ENCODE measurements around the gene PRH2. TPM values are rescaled to one million over a fixed set of nuclear protein-coding genes. Genes with fewer than 3 reads are reported as not detected.

The PRH2 gene
- total RNA-seq, 3 donors from 2014 or later = 0.73 TPM; not detected in 2

DNA sequence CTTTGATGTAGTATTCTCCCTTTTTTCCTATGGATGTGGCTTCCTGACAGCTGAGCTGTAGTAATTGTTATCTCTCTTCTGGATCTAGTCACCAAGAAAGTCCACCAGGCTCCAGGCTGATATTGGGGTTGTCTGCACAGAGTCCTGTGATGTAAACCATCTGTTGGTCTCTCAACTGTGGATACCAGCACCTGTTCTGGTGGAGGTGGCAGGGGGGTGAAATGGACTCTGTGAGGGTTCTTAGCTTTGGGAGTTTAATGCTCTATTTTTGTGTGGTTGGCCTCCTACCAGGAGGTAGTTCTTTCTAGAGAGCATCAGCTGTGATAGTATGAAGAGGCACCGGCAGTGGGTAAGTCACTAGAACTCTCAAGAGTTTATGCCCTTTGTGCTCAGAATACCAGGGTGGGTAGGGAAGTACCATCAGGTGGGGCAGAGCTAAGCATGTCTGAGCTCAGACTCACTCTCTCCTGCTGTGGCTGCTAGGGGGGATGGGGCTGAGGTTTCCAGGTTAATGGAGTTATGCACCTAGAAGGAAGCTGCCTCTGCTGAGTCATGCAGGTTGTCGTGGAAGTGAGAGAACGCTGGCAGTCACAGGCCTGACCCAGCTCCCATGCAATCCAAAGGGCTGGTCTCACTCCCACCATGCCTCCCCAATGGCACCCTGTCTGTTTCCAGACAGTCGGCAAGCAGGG lies 13.0 kb downstream of the PRH2 start:
- no peak overlapping the region for H3K4me3 ChIP-seq
- H3K4me1 ChIP-seq (ENCODE audit: low read depth) = no peaks in the 10 kb centered on the region
- peaks cover 4% of the 10 kb centered on the region for H3K9me3 ChIP-seq
- DNase-seq (no peak), ATAC-seq (peak; percentile 34)
- H3K36me3 ChIP-seq (ENCODE audit: low read depth) = no peaks in the 10 kb centered on the region
- intact Hi-C loops (cut with DNase I, micrococcal nuclease) = no loop called here
- TF ChIP-seq, protein P1, sequence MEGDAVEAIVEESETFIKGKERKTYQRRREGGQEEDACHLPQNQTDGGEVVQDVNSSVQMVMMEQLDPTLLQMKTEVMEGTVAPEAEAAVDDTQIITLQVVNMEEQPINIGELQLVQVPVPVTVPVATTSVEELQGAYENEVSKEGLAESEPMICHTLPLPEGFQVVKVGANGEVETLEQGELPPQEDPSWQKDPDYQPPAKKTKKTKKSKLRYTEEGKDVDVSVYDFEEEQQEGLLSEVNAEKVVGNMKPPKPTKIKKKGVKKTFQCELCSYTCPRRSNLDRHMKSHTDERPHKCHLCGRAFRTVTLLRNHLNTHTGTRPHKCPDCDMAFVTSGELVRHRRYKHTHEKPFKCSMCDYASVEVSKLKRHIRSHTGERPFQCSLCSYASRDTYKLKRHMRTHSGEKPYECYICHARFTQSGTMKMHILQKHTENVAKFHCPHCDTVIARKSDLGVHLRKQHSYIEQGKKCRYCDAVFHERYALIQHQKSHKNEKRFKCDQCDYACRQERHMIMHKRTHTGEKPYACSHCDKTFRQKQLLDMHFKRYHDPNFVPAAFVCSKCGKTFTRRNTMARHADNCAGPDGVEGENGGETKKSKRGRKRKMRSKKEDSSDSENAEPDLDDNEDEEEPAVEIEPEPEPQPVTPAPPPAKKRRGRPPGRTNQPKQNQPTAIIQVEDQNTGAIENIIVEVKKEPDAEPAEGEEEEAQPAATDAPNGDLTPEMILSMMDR (IDR thresholded peaks at IDR 0.05) = no peak

DNA sequence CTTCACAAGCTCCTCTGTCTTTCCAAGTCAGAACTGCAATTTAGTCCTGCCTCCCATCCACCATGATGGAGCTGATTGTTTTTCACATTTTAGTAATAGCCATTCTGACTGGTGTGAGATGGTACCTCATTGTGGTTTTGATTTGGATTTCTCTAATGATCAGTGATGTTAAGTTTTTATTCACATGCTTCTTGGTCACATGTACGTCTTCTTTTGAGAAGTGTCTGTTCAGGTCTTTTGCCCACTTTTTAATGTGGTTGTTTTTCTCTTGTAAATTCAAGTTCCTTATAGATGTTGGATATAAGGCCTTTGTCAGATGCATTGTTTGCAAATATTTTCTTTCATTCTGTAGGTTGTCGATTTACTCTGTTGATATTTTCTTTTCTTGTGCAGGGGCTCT lies 14.1 kb downstream of the PRH2 start:
- intact Hi-C loops (cut with DNase I, micrococcal nuclease) = no loop called here
- DNase-seq (no peak), ATAC-seq (no peak)
- H3K4me1 ChIP-seq (ENCODE audit: low read depth) = no peaks in the 10 kb centered on the region
- no peak overlapping the region for H3K4me3 ChIP-seq
- peaks cover 5% of the 10 kb centered on the region for H3K9me3 ChIP-seq
- TF ChIP-seq, protein P1 (IDR thresholded peaks at IDR 0.05) = no peak
- H3K36me3 ChIP-seq (ENCODE audit: low read depth) = no peaks in the 10 kb centered on the region

DNA sequence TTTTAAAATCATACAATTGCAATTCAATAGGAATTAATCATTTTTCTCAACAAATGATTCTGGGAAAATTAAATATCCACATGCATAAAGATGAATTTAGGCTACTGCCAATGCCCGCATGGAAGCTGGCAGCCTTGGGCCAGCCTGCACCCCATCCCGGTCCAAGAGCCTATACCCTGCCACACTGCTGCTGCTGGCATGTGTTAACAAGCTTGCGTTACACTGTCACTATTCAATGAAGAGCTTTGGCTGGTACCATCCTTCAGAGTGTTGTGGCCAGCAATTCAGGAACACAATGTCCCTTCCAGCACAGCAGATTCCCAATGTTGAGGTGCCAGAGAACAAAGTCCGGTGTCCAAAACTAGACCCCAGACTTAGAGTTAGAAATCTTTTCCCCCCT lies 23.6 kb downstream of the PRH2 start:
- DNase-seq = no peak
- peaks cover 2% of the 10 kb centered on the region for H3K9me3 ChIP-seq
- H3K36me3 ChIP-seq (ENCODE audit: low read depth) = no peaks in the 10 kb centered on the region
- H3K4me1 ChIP-seq (ENCODE audit: low read depth) = no peaks in the 10 kb centered on the region
- H3K4me3 ChIP-seq = no peak overlapping the region
- intact Hi-C loops (cut with DNase I, micrococcal nuclease) = no loop called here
- TF ChIP-seq, protein P1 (IDR thresholded peaks at IDR 0.05) = no peak
- ATAC-seq = no peak

DNA sequence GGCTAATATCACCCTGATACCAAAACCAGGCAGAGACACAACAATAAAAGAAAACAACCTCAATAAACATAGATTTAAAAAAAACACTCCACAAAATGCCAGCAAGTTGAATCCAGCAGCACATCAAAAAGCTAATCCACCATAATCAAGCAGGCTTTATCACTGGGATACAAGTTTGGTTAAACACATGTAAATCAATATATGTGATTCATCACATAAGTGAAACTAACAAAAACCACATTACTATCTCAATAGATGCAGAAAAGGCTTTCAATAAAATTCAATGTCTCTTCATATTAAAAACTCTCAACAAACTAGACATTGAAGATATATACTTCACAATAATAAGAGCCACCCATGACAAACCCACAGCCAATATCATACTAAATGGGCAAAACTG lies 27.0 kb downstream of the PRH2 start:
- no peaks in the 10 kb centered on the region for H3K4me1 ChIP-seq (ENCODE audit: low read depth)
- ATAC-seq = no peak
- TF ChIP-seq, protein P1 (IDR thresholded peaks at IDR 0.05) = no peak
- no peak overlapping the region for H3K4me3 ChIP-seq
- DNase-seq = no peak
- no peaks in the 10 kb centered on the region for H3K9me3 ChIP-seq
- intact Hi-C loops (cut with DNase I, micrococcal nuclease) = no loop called here
- no peaks in the 10 kb centered on the region for H3K36me3 ChIP-seq (ENCODE audit: low read depth)

DNA sequence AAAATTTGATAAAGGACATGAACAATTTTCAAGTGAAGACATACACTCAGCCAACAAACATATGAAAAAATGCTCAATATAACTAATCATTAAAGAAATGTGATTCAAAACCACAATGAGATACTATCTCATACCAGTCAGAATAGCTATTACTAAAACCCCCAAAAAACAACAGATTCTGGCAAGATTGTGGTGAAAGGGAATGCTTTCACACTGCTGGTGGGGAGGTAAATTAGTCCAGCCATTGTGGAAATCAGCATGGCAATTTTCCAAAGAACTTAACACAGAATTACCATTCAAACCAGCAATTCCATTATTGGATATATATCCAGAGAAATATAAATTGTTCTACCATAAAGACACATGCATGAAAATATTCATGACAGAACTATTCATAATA lies 28.7 kb downstream of the PRH2 start:
- Histone ChIP-seq H3K4me3 (no peak overlapping the region), H3K9me3 (no peaks in the 10 kb centered on the region), H3K4me1 (ENCODE audit: low read depth) (no peaks in the 10 kb centered on the region), H3K36me3 (ENCODE audit: low read depth) (no peaks in the 10 kb centered on the region)
- DNase-seq (no peak), ATAC-seq (no peak)
- TF ChIP-seq, protein P1 (IDR thresholded peaks at IDR 0.05) = no peak
- intact Hi-C loops (cut with DNase I, micrococcal nuclease) = no loop called here

DNA sequence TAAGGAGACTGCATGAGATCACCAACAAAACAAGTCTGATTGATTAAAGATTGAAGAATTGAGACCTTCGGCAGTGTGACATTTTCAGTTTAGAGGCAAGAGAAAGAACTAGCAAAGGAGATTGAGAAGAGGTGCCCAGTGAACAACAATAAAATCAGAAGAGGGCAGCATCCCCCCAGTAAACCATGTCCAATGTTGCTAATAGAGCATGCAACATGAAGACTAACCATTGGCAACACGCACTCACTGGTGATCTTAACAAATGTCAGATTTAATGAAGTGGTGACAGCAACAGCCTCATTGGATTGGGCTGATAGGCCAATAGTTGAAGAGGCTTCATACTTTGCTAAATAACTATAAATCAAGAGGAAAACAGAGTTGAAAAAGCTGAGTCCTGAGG lies 30.8 kb downstream of the PRH2 start:
- Histone ChIP-seq H3K9me3 (no peaks in the 10 kb centered on the region), H3K36me3 (ENCODE audit: low read depth) (no peaks in the 10 kb centered on the region), H3K4me3 (no peak overlapping the region), H3K4me1 (ENCODE audit: low read depth) (no peaks in the 10 kb centered on the region)
- peak in 1 of 3 donors; percentile 3 for DNase-seq
- intact Hi-C loops (cut with DNase I, micrococcal nuclease) = no loop called here
- ATAC-seq = no peak
- TF ChIP-seq, protein P1 (IDR thresholded peaks at IDR 0.05) = no peak

All from mucosa of descending colon (tissue), 3 donors.